Measurements from ENCODE around the gene GABPA.

Gene GABPA

GRCh38 chr21:25807191-25807590 lies 72.4 kb downstream of the GABPA start:
- no peak for DNase-seq (ENCODE audit: low read depth in 2 of 3, low spot score in 1 of 3)

- no peak for DNase-seq (ENCODE audit: low read depth in 2 of 3, low spot score in 1 of 3)
Observed at GRCh38 chr21:25809013-25809412, 74.2 kb downstream of the GABPA start.

GRCh38 chr21:25811186-25811585 lies 76.4 kb downstream of the GABPA start:
- DNase-seq (ENCODE audit: low read depth in 2 of 3, low spot score in 1 of 3) = no peak

- DNase-seq (ENCODE audit: low read depth in 2 of 3, low spot score in 1 of 3) = no peak
Observed at GRCh38 chr21:25813917-25814316, 79.1 kb downstream of the GABPA start.

GRCh38 chr21:25818121-25818520 lies 83.3 kb downstream of the GABPA start:
- no peak for DNase-seq (ENCODE audit: low read depth in 2 of 3, low spot score in 1 of 3)

- DNase-seq (ENCODE audit: low read depth in 2 of 3, low spot score in 1 of 3) = no peak
Observed at GRCh38 chr21:25818551-25818950, 83.8 kb downstream of the GABPA start.
